Hematopoietic multipotent progenitor cell treated with erythropoietin and hydrocortisone succinate and interleukin-3 and kit ligand, for 15 days (in vitro differentiated cells): ENCODE measurements around the gene ZNF665.
"Not testable (repeated sequence)": the region's sequence is repeated elsewhere in the genome, so short reads cannot be mapped to it uniquely, and the experiment has no call there.

Experiments used
- DNase-seq: peaks from one replicate; pipeline ENCODE4 v3.0.0-alpha.2; 2015; ENCODE audit warnings: low spot score

The ZNF665 gene

GRCh38 chr19:53192771-53193534 is at the start of gene ZNF665:
ZNF665 (minus strand) TSS chr19:53193358; CDS start chr19:53182898, 10,460 bp downstream.
- peak; percentile 27 for DNase-seq

GRCh38 chr19:53237114-53237777 is 44.1 kb upstream of the ZNF665 start:
- no peak for DNase-seq

GRCh38 chr19:53224606-53225005 is 31.4 kb upstream of the ZNF665 start:
- no peak for DNase-seq

- not testable (repeated sequence) for DNase-seq
Measured at GRCh38 chr19:53222716-53223115, 29.6 kb upstream of the ZNF665 start.

- no peak for DNase-seq
Measured at GRCh38 chr19:53212703-53213320, 19.7 kb upstream of the ZNF665 start.

- not testable (repeated sequence) for DNase-seq
Measured at GRCh38 chr19:53211554-53211953, 18.4 kb upstream of the ZNF665 start.

GRCh38 chr19:53196777-53197396 is 3.7 kb upstream of the ZNF665 start:
- DNase-seq: peak; percentile 63

- DNase-seq: peak; percentile 11
Measured at GRCh38 chr19:53195265-53195903, 2.2 kb upstream of the ZNF665 start.

GRCh38 chr19:53193535-53194222 is 521 bp upstream of the ZNF665 start:
- DNase-seq: no peak

- no peak for DNase-seq
Measured at GRCh38 chr19:53190253-53190652, 2.9 kb downstream of the ZNF665 start.

- not testable (repeated sequence) for DNase-seq
Measured at GRCh38 chr19:53189691-53190198, 3.4 kb downstream of the ZNF665 start.

- not testable (repeated sequence) for DNase-seq
Measured at GRCh38 chr19:53185155-53185882, 7.8 kb downstream of the ZNF665 start.

GRCh38 chr19:53183146-53183764 is 9.9 kb downstream of the ZNF665 start:
- DNase-seq: no peak

- DNase-seq: no peak
Measured at GRCh38 chr19:53182202-53182601, 11.0 kb downstream of the ZNF665 start.

- DNase-seq: no peak
Measured at GRCh38 chr19:53177986-53178385, 15.2 kb downstream of the ZNF665 start.

- DNase-seq: no peak
Measured at GRCh38 chr19:53172889-53173288, 20.3 kb downstream of the ZNF665 start.

GRCh38 chr19:53165691-53166091 is 27.5 kb downstream of the ZNF665 start:
- DNase-seq: no peak

GRCh38 chr19:53161123-53161522 is 32.0 kb downstream of the ZNF665 start:
- no peak for DNase-seq

- no peak for DNase-seq
Measured at GRCh38 chr19:53160350-53160749, 32.8 kb downstream of the ZNF665 start.

GRCh38 chr19:53158119-53158656 is 35.0 kb downstream of the ZNF665 start:
- DNase-seq: no peak
